Retinal pigment epithelial cell (primary cell): ENCODE measurements around the gene NCOR1.

Experiments used
- DNase-seq: peaks from one replicate; pipeline ENCODE4 v3.0.0-alpha.2; 2010; ENCODE audit warnings: low read depth
- H3K4me3 ChIP-seq: 2 replicates; pipeline ENCODE4 v1.5.1; 2011; ENCODE audit warnings: mild to moderate bottlenecking, low read length, control low read depth, moderate library complexity
- CTCF ChIP-seq: conservative IDR thresholded peaks from 2 replicates; pipeline ENCODE4 v1.5.1; 2011; ENCODE audit warnings: low read depth, low read length, control low read depth, inconsistent platforms

NCOR1 gene

DNA sequence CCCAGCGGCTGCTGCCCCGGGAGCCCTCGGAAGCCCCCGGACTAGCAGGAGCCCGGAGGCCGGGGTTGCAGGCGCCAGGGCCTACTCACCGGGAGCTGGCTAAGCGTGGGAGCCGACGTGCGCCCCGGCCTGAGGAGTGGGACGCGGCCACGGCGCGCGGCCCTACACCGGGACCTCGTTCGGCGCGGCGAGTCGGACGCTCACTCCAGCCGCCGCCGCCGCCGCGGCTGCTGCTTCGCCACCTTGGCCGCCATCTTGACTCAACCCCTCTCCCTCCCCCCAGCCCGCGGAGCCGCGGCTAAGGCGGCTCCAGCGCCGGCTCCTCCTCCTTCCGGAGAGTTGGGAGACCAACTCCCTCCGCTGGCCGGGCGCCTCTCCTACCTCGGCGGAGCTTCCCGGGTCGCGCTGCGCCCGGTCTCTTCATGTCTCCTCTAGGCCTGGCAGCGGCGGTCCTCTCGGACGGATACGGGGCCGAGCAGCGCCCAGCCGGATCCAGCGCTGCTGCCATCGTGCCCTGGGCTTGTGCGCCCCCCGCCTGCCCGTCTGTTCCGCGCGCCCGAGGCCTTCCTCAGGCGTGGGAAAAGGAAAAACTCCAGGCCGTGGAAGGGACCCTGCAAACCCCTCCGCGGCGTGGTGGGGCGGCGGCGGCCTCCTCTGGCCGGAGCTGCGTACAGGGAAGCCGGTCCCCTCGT is at the start of gene NCOR1:
Gene NCOR1 (minus strand): TSS at position 262 of the 692 bp plus-strand sequence. CDS start 20,965 bp downstream, outside the sequence.
- H3K4me3 ChIP-seq: peak within 1 kb of the TSS; percentile 87
- DNase-seq: peak; percentile 82
- TF ChIP-seq CTCF: peak; percentile 32

GRCh38 chr17:16262201-16262600 is 46.9 kb upstream of the NCOR1 start:
- DNase-seq: no peak
- no peak for TF ChIP-seq CTCF
- no peak overlapping the region for H3K4me3 ChIP-seq

GRCh38 chr17:16261049-16261448 is 45.7 kb upstream of the NCOR1 start:
- H3K4me3 ChIP-seq: no peak overlapping the region
- no peak for TF ChIP-seq CTCF
- no peak for DNase-seq

GRCh38 chr17:16259926-16260325 is 44.6 kb upstream of the NCOR1 start:
- no peak overlapping the region for H3K4me3 ChIP-seq
- no peak for TF ChIP-seq CTCF
- no peak for DNase-seq

GRCh38 chr17:16258901-16259300 is 43.6 kb upstream of the NCOR1 start:
- no peak for DNase-seq
- H3K4me3 ChIP-seq: no peak overlapping the region
- no peak for TF ChIP-seq CTCF

DNA sequence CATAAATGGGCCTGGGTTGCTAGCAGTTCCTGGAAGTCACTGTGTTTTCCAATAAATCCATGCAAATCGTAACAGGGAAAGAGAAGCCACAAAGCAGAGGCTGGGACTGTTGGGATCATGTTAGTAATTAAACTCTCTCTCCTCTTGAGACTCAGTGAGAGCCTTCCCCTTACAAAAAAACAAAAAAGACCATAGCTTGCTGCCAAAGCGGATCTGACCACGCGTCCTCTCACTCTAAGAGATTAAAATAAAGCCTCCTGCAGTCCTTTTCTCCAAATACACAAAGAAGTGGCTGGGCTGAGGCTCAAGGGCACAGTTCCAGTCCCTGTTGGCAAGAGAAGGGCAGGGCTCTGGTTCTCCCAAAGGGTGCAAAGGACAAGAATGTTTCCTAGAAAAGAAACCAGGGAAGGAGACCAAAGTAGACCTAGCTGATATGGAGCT is 40.2 kb upstream of the NCOR1 start:
- no peak overlapping the region for H3K4me3 ChIP-seq
- TF ChIP-seq CTCF: no peak
- peak; percentile 43 for DNase-seq

DNA sequence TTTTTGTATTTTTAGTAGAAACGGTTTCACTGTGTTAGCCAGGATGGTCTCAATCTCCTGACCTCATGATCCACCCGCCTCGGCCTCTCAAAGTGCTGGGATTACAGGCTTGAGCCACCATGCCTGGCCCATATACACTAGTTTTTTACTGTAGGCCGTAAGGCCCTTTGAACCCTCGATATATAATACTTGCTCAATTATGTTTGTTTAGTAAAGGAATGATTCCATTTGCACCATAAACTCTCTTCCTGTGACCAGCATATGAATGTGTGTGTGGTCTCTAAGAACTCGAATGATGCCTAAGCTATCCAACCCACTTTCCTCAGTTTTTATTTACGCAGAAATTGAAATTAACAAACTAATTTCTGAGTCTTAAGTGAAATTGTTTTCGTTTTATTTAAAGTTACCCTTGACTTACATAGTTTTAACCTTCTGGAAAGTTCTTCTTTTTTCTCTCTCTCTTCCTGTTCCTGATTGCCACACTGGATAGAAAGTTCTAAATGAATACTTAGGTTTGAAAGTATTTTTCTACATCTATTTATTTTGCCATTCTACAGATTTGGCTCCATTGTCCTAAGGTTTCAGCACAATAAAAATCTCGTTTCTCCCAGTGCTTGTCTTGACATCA is 39.6 kb upstream of the NCOR1 start:
- no peak for TF ChIP-seq CTCF
- no peak overlapping the region for H3K4me3 ChIP-seq
- no peak for DNase-seq
